ENCODE results near the gene TPRX1.
"Not testable (repeated sequence)": the region's sequence is repeated elsewhere in the genome, so short reads cannot be mapped to it uniquely, and the experiment has no call there.

Gene TPRX1

GRCh38 chr19:47767349-47767748, 37.0 kb downstream of the TPRX1 start:
- no peak for DNase-seq (ENCODE audit: low read depth, low spot score)

- DNase-seq (ENCODE audit: low read depth, low spot score) = no peak
These were observed 37.7 kb downstream of the TPRX1 start for GRCh38 chr19:47766670-47767069.

GRCh38 chr19:47766359-47766620, 38.1 kb downstream of the TPRX1 start:
- DNase-seq (ENCODE audit: low read depth, low spot score) = no peak

- DNase-seq (ENCODE audit: low read depth, low spot score) = peak; percentile 78
These were observed 38.6 kb downstream of the TPRX1 start for GRCh38 chr19:47765523-47766358.

GRCh38 chr19:47764705-47765104, 39.6 kb downstream of the TPRX1 start:
- DNase-seq (ENCODE audit: low read depth, low spot score) = not testable (repeated sequence)

- DNase-seq (ENCODE audit: low read depth, low spot score) = no peak
These were observed 41.6 kb downstream of the TPRX1 start for GRCh38 chr19:47762615-47763308.

- no peak for DNase-seq (ENCODE audit: low read depth, low spot score)
These were observed 42.2 kb downstream of the TPRX1 start for GRCh38 chr19:47762151-47762550.

- DNase-seq (ENCODE audit: low read depth, low spot score) = no peak
These were observed 42.8 kb downstream of the TPRX1 start for GRCh38 chr19:47761566-47761965.

GRCh38 chr19:47760632-47760999, 43.7 kb downstream of the TPRX1 start:
- no peak for DNase-seq (ENCODE audit: low read depth, low spot score)

GRCh38 chr19:47758443-47758804, 45.9 kb downstream of the TPRX1 start:
- DNase-seq (ENCODE audit: low read depth, low spot score) = no peak

- no peak for DNase-seq (ENCODE audit: low read depth, low spot score)
These were observed 46.5 kb downstream of the TPRX1 start for GRCh38 chr19:47757617-47758442.

- DNase-seq (ENCODE audit: low read depth, low spot score) = no peak
These were observed 47.3 kb downstream of the TPRX1 start for GRCh38 chr19:47756953-47757608.

- no peak for DNase-seq (ENCODE audit: low read depth, low spot score)
These were observed 47.8 kb downstream of the TPRX1 start for GRCh38 chr19:47756627-47756929.

- DNase-seq (ENCODE audit: low read depth, low spot score) = no peak
These were observed 48.4 kb downstream of the TPRX1 start for GRCh38 chr19:47755762-47756626.

- no peak for DNase-seq (ENCODE audit: low read depth, low spot score)
These were observed 49.1 kb downstream of the TPRX1 start for GRCh38 chr19:47755065-47755761.

GRCh38 chr19:47754206-47755064, 49.9 kb downstream of the TPRX1 start:
- DNase-seq (ENCODE audit: low read depth, low spot score) = no peak

- no peak for DNase-seq (ENCODE audit: low read depth, low spot score)
These were observed 51.7 kb downstream of the TPRX1 start for GRCh38 chr19:47752440-47753211.
